H1 (cell line): ENCODE data around the gene IGSF9. TPM values are rescaled to one million over a fixed set of nuclear protein-coding genes. Genes with fewer than 3 reads are reported as not detected.

ENCODE experiments used
- CBX5 ChIP-seq: fragments of 300-800, 300-1000 bp; sonication (generic); IDR thresholded peaks from 2 replicates; pipeline ENCODE4 v1.7.1; 2016; ENCODE audit warnings: antibody characterized with exemption, low read length, low read depth
- CREB1 ChIP-seq: IDR thresholded peaks from 2 replicates; pipeline ENCODE4 v1.6.1; 2012; ENCODE audit warnings: inconsistent platforms
- E2F6 ChIP-seq: IDR thresholded peaks from 2 replicates; pipeline ENCODE4 v1.6.1; 2012; ENCODE audit warnings: inconsistent platforms
- JUND ChIP-seq: IDR thresholded peaks from 2 replicates; pipeline ENCODE4 v1.6.1; 2011; ENCODE audit warnings: mild to moderate bottlenecking, improper control_type of control experiment, low read length
- KDM1A ChIP-seq: fragments of 200-600, 300-600 bp; sonication (generic); IDR thresholded peaks from 2 replicates; pipeline ENCODE4 v1.7.1; 2016; ENCODE audit warnings: mild to moderate bottlenecking, low read length, borderline replicate concordance
- KDM4A ChIP-seq: IDR thresholded peaks from one replicate; pipeline ENCODE4 v1.7.1; 2012; ENCODE audit warnings: low read depth, mild to moderate bottlenecking, moderate library complexity, low read length, inconsistent platforms; ENCODE audit not compliant: severe bottlenecking
- MAFK ChIP-seq: IDR thresholded peaks from 2 replicates; pipeline ENCODE4 v1.6.1; 2012; ENCODE audit warnings: low read depth, mild to moderate bottlenecking, improper control_type of control experiment, low read length
- NANOG ChIP-seq: IDR thresholded peaks from 2 replicates; pipeline ENCODE4 v1.6.1; 2011; ENCODE audit warnings: low read length, low read depth, mild to moderate bottlenecking, inconsistent platforms; ENCODE audit not compliant: insufficient read depth, poor library complexity, severe bottlenecking
- NRF1 ChIP-seq: IDR thresholded peaks from 2 replicates; pipeline ENCODE4 v1.6.1; 2011; ENCODE audit warnings: mild to moderate bottlenecking, low read depth, low read length, improper control_type of control experiment
- POLR2A ChIP-seq, 2 experiments: IDR thresholded peaks; 1 replicate in 1 of 2; 2 replicates in 1 of 2; pipeline ENCODE4 v1.6.1; 2011; ENCODE audit warnings: low read depth in 2 of 2, low read length in 2 of 2, mild to moderate bottlenecking in 2 of 2; ENCODE audit errors: control extremely low read depth in 1 of 2
- POLR2AphosphoS5 ChIP-seq: IDR thresholded peaks from 2 replicates; pipeline ENCODE4 v1.6.1; 2011; ENCODE audit warnings: low read depth, low read length
- RAD21 ChIP-seq, 2 experiments: IDR thresholded peaks in 1 of 2; conservative IDR thresholded peaks in 1 of 2; 2 replicates each; pipeline ENCODE4 v1.6.1; 2011; ENCODE audit warnings: low read depth in 2 of 2, low read length in 2 of 2, improper control_type of control experiment in 1 of 2, inconsistent platforms in 1 of 2, mild to moderate bottlenecking in 1 of 2, moderate library complexity in 1 of 2
- RBBP5 ChIP-seq: IDR thresholded peaks from 2 replicates; pipeline ENCODE4 v1.7.1; 2012; ENCODE audit warnings: low read depth, mild to moderate bottlenecking, inconsistent platforms, low read length, moderate library complexity, borderline replicate concordance
- RNF2 ChIP-seq: fragments of 200-900, 300-1000 bp; sonication (generic); IDR thresholded peaks from 2 replicates; pipeline ENCODE4 v1.7.1; 2016; ENCODE audit warnings: borderline replicate concordance, low read depth, mild to moderate bottlenecking, antibody characterized with exemption, low read length; ENCODE audit not compliant: poor library complexity, severe bottlenecking; ENCODE audit errors: missing control alignments
- SIN3A ChIP-seq, 2 experiments: IDR thresholded peaks in 1 of 2; conservative IDR thresholded peaks in 1 of 2; 2 replicates each; pipeline ENCODE4 v1.6.1; 2011 to 2012; ENCODE audit warnings: low read length in 2 of 2, improper control_type of control experiment in 1 of 2, low read depth in 1 of 2, mild to moderate bottlenecking in 1 of 2
- TAF1 ChIP-seq: IDR thresholded peaks from 2 replicates; pipeline ENCODE4 v1.6.1; 2011; ENCODE audit warnings: mild to moderate bottlenecking, low read depth, low read length
- TCF12 ChIP-seq: IDR thresholded peaks from 2 replicates; pipeline ENCODE4 v1.6.1; 2011; ENCODE audit warnings: low read depth, mild to moderate bottlenecking, low read length
- TEAD4 ChIP-seq: IDR thresholded peaks from 2 replicates; pipeline ENCODE4 v1.6.1; 2012; ENCODE audit warnings: low read depth, low read length, inconsistent platforms, mixed read lengths
- ZNF274 ChIP-seq: IDR thresholded peaks from 2 replicates; pipeline ENCODE4 v1.7.0; 2012; ENCODE audit warnings: low read length, borderline replicate concordance; ENCODE audit errors: extremely low read depth
- polyA plus RNA-seq, 7 experiments: library from polyadenylated mRNA; depleted of rRNA in 3 of 7; stranded (reverse) in 5 of 7; unstranded in 2 of 7; fragments of >200 nt in 5 of 7; fragments of 200-250 nt in 2 of 7; gene quantifications; 1 replicate in 5 of 7; 2 replicates in 1 of 7; 4 replicates in 1 of 7; pipeline versions ENCODE4 v1.2.1 to v1.2.3, GENCODE V29; 2011 to 2013; ENCODE audit warnings: missing spikeins in 2 of 7, mixed read lengths in 2 of 7
- total RNA-seq: library from RNA; stranded (reverse); fragmentation: NEBNext Ultra II Directional; extraction: Animal tissue kit (Norgen Biotek cat#: 25700); gene quantifications from 2 replicates; pipeline ENCODE4 v1.2.1, GENCODE V29; 2021

IGSF9 gene
- total and polyA plus RNA-seq, 2 of the 8 experiments (the other 6 are each of a cell fraction or from before 2014, with no cell fraction given), result 10.9 to 28.1 TPM

- no peak for TF ChIP-seq NANOG
- 0 out of 2 replicates have a peak, but pooled peaks have one; percentile 60 for TF ChIP-seq RBBP5
- peak; percentile 11; the same call in 1 of the 2 replicates for TF ChIP-seq CREB1
- peak; percentile 26 to 56; a peak in 1 of 4 replicates for TF ChIP-seq SIN3A (conservative IDR thresholded peaks at IDR 0.05 in 1 of 2, IDR thresholded peaks at IDR 0.05 in 1 of 2; ENCODE audit: low read depth in 1 of 2, low read length in 2 of 2)
- 0 out of 2 replicates have a peak, but pooled peaks have one; percentile 5 for TF ChIP-seq TEAD4
- TF ChIP-seq KDM1A, result no peak
- no peak for TF ChIP-seq TCF12
- peak in 1 of 2 experiments; percentile 74; a peak in 2 of 3 replicates for TF ChIP-seq POLR2A (IDR thresholded peaks at IDR 0.05; ENCODE audit: control extremely low read depth in 1 of 2, low read depth in 2 of 2, low read length in 2 of 2)
- no peak for TF ChIP-seq CBX5
- TF ChIP-seq E2F6, result peak; percentile 99
- peak in 1 of 2 experiments; percentile 16; a peak in 1 of 4 replicates for TF ChIP-seq RAD21 (IDR thresholded peaks at IDR 0.05 in 1 of 2, conservative IDR thresholded peaks at IDR 0.05 in 1 of 2; ENCODE audit: low read depth in 2 of 2, low read length in 2 of 2)
- TF ChIP-seq RNF2, result no peak
- no peak for TF ChIP-seq NRF1
- peak; percentile 88 for TF ChIP-seq TAF1
- no peak for TF ChIP-seq ZNF274
- peak; percentile 86 for TF ChIP-seq KDM4A
- peak; percentile 76; the same call in 1 of the 2 replicates for TF ChIP-seq JUND
- peak; percentile 79; the same call in 1 of the 2 replicates for TF ChIP-seq POLR2AphosphoS5
- no peak for TF ChIP-seq MAFK
Measured at GRCh38 chr1:159924791-159925718, 20.4 kb downstream of the IGSF9 start, which contains the start of gene TAGLN2 (continued).
